GM18861 (cell line): ENCODE measurements around the gene ZSCAN22.
"Not testable (repeated sequence)": the region's sequence is repeated elsewhere in the genome, so short reads cannot be mapped to it uniquely, and the experiment has no call there.

ENCODE experiments used
- ATAC-seq: cut with Tn5 transposase; IDR thresholded peaks from one replicate; pipeline ENCODE4 v1.9.1; 2021; ENCODE audit not compliant: unreplicated experiment

ZSCAN22 gene

GRCh38 chr19:58326914-58327726 lies at the start of gene ZSCAN22:
ZSCAN22 (plus strand) TSS chr19:58326994; CDS start chr19:58334803, 7,809 bp downstream.
- peak; percentile 69 for ATAC-seq

- no peak for ATAC-seq
Observed at GRCh38 chr19:58277197-58277596, 49.6 kb upstream of the ZSCAN22 start.

GRCh38 chr19:58277748-58278540 lies 48.9 kb upstream of the ZSCAN22 start:
- ATAC-seq: no peak

DNA sequence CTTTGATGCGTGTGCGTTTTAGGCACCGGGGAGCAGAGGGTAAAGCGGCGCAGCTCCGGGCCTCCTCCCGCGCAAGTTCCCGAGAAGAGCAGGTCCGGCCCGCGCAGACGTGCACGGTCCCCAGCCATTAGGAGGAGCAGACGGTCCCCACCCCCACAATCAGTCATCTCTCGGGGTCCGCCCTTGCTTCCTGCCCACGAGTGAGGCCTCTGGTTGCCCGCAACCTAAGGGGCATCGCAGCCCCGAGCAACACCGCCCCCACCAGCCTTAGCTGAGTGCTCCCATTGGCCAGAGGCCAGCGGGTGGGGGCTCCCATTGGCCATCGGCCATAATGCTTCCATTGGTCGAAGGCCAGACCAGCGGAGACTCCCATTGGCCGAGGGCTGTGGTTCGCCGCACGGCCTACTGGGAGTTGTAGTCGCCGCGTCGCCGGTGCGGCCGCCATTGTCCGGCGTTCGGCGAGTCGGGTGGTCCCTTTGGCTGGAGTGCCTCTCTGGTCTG lies 48.2 kb upstream of the ZSCAN22 start, which contains the start of gene ZNF8:
Gene ZNF8 (plus strand): TSS at position 415 of the 501 bp plus-strand sequence. CDS start 127 bp downstream, outside the sequence.
- ATAC-seq: peak; percentile 92

GRCh38 chr19:58279042-58279924 lies 47.5 kb upstream of the ZSCAN22 start:
- ATAC-seq: no peak

- no peak for ATAC-seq
Observed at GRCh38 chr19:58279925-58280316, 46.9 kb upstream of the ZSCAN22 start.

DNA sequence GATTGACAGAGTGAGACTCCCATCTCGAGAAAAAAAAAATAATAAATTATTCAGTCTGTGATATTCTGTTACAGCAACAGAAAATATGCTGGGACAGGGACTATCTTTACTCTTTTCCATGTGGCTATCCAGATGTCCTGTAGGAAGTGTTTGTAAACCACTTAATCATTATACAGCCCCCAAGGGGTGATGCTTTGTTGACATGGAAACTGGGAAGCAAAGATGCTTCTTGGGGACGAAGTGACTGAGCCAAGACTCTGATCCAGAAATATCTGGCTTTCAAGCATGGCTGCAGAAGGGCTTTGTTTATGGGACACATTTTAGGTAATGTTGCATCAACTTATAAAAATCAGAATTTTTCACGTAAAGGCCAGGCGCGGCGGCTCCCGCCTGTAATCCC lies 42.6 kb upstream of the ZSCAN22 start:
- no peak for ATAC-seq

DNA sequence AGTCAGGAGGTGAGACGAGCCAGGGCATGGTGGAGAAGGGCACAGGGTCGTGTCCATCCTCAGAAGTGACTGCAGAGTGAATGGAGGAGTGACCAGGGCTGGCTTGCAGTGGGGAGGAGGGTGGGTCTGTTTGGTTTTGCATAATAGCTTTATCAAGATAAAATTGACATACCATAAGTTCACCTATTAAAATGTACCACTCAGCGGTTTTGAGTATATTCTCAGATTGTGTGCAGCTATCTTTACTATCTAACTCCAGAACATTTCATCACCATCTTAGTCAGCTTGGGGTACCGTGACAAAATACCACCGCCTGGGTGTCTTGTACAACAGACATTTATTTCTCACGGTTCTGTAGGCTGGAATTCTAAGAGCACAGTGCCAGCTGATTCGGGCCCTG lies 34.9 kb upstream of the ZSCAN22 start:
- no peak for ATAC-seq

- no peak for ATAC-seq
Observed at GRCh38 chr19:58294743-58295374, 31.9 kb upstream of the ZSCAN22 start.

- no peak for ATAC-seq
Observed at GRCh38 chr19:58296104-58296503, 30.7 kb upstream of the ZSCAN22 start.

GRCh38 chr19:58300620-58301019 lies 26.2 kb upstream of the ZSCAN22 start:
- no peak for ATAC-seq

DNA sequence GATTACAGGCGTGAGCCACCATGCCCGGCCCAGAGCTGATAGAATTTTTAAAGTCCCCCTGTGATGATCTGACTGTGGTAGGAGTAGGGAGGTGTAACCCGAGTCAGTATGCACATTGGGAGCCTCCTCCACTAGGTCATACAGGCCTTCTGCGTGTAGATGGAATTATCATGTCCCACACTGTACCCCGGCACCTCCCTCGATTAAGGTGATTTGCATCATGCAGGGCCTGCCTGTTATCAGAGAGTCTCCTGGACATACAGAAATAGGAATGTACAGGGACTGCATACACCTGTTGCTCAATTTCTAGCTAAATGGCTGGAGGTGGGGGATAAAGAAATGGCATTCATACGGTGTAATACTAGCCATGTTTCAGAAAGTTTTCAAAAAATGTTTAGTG lies 22.5 kb upstream of the ZSCAN22 start:
- no peak for ATAC-seq

DNA sequence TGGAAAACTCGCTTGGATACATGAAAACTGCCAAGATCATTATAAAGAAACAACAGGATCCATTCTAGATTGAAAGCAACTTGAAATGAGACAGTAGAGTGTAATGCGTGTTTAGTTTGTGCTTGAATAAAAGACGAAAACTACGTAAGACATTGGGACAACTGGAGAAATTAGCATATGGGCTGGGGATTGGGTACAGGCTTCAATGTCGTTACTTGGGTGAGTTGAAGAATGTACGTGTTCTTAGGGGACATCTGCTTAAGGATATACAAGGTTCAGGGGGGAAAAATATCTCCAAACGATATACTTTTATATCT lies 22.1 kb upstream of the ZSCAN22 start:
- ATAC-seq: no peak

GRCh38 chr19:58305065-58305931 lies 21.5 kb upstream of the ZSCAN22 start, which contains the start of gene ERVK3-1:
ERVK3-1 (plus strand) TSS chr19:58305377; CDS start chr19:58312169, 6,792 bp downstream.
- peak; percentile 95 for ATAC-seq

DNA sequence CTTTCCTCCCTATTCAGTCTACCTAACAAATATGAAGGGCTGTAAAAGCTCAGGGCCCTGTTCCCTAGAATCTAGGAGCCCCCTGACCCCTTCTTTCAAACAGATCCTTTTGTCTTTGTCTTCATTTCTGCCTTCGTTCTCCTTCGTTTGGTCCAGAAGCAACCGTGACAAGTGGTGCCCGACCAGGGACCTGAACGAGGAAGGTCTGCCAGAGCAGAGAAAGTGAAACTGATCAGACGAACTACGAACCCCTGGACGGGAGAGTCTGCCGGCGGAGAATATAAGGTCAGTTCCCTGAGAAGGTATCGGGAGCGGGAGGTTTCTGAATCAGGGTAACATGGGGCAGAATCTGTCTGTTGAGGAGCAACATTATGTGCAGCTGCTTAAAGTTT lies 20.9 kb upstream of the ZSCAN22 start:
- no peak for ATAC-seq

GRCh38 chr19:58307736-58308135 lies 19.1 kb upstream of the ZSCAN22 start:
- ATAC-seq: no peak

DNA sequence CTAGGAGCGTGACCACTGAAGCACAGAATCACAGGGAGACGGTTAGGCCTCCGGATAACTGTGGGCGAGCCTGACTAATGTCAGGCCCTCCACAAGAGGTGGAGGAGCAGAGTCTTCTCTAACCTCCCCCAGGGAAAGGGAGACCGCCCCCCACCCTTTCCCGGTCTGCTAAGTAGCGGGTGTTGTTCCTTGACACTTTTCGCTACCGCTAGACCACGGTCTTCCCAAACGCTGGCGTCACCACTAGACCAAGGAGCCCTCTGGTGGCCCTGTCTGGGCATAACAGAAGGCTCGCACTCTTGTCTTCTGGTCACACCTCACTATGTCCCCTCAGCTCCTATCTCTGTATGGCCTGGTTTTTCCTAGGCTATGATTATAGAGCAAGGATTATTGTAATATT lies 16.1 kb upstream of the ZSCAN22 start:
- not testable (repeated sequence) for ATAC-seq

- no peak for ATAC-seq
Observed at GRCh38 chr19:58311345-58311865, 15.4 kb upstream of the ZSCAN22 start.

DNA sequence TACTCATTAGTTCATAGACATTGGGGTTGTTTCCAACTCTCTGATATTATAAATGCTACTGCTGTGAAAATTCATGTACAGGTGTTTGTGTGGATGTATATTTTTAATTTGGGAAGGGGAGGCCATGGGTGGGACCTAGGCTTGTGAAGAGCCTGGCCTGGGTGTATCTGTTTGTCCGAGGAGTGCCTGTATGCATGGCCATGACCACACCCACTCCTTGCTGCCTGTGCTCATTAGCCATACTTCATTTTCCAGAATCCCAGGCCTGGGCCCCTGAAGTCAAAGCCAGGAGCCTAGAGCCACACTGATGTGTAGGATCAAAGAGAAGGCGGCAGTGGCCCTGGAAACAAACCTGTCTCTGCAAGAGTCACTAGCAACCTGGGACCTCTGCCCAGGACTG lies 11.2 kb upstream of the ZSCAN22 start:
- ATAC-seq: no peak
